HG02678 (cell line): ENCODE results near the gene NRSN2.
A peak's percentile ranks its signal among the peaks of the same experiment; 100 is the strongest.
"Not testable (repeated sequence)": the region's sequence is repeated elsewhere in the genome, so short reads cannot be mapped to it uniquely, and the experiment has no call there.

Experiments used
- ATAC-seq: cut with Tn5 transposase; IDR thresholded peaks from one replicate; pipeline ENCODE4 v1.9.1; 2021; ENCODE audit warnings: mild to moderate bottlenecking, moderate library complexity; ENCODE audit not compliant: unreplicated experiment

Gene NRSN2

DNA sequence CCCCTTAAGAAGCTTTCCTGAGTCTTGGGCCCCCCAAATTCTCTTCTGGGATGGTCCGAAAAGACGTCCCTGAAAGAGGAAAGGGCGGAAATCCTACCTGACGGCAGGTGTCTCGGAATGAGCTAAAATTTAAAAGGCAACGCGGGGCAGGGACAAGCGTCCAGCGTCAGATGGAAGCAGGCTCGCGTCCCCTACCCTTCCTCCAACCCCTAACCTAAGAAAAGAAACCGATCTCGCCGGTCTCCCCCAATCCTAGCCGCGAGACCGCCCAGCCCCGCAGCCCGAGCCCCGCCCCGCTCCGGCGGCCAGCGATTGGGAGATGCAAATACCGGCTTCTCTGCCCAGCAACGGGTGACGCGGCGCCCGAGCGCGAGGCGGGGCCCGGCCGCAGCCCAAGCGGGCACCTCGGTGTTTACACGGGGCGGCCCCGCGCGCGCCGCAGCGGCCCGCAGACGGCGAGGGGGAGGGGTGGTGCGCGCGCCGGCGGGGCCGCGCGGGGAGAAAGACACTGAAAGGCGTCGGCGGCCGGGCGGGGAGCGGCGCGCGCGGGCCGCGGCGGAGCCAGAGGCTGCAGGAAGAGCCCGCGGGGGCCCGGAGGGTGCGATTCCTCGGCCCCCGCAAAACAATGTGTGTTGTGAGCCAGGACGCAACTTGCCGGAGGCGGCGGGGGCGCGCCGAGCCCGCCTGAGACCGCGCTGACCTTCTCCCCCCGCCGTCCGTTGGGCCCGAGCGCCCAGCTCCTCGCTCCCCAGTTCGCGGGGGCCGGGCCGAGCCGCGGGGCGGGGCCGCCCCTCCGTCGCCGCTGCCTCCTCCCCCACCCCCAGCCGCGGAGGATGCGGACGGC, 21.6 kb upstream of the NRSN2 start, which contains the start of gene SOX12:
Gene SOX12 (plus strand): TSS at position 508 of the 844 bp plus-strand sequence. CDS start 373 bp downstream, outside the sequence.
- peak; percentile 77 for ATAC-seq

DNA sequence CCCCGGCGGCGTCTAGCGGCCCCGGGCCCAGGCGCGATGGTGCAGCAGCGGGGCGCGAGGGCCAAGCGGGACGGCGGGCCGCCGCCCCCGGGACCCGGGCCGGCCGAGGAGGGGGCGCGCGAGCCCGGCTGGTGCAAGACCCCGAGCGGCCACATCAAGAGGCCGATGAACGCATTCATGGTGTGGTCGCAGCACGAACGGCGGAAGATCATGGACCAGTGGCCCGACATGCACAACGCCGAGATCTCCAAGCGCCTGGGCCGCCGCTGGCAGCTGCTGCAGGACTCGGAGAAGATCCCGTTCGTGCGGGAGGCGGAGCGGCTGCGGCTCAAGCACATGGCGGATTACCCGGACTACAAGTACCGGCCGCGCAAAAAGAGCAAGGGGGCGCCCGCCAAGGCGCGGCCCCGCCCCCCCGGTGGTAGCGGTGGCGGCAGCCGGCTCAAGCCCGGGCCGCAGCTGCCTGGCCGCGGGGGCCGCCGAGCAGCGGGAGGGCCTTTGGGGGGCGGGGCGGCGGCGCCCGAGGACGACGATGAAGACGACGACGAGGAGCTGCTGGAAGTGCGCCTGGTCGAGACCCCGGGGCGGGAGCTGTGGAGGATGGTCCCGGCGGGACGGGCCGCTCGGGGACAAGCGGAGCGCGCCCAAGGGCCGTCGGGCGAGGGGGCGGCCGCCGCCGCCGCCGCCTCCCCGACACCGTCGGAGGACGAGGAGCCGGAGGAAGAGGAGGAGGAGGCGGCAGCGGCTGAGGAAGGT, 20.8 kb upstream of the NRSN2 start:
- no peak for ATAC-seq

DNA sequence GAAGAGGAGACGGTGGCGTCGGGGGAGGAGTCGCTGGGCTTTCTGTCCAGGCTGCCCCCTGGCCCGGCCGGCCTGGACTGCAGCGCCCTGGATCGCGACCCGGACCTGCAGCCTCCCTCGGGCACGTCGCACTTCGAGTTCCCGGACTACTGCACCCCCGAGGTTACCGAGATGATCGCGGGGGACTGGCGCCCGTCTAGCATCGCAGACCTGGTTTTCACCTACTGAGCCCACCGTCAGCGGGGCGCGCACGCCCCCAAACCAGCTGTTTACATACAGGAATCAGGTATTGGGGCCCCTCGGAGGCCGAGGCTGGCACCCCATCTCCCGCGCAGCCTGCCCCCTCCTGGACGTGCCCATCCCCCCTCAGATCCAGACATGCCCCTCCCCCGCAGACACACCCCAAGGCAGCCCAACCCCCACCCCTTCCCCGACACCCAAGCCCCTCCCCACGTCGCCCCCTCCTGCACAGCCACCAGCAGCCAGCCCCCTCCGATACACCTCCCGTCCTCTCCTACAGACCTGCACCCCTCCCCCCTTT, 20.2 kb upstream of the NRSN2 start:
- no peak for ATAC-seq

DNA sequence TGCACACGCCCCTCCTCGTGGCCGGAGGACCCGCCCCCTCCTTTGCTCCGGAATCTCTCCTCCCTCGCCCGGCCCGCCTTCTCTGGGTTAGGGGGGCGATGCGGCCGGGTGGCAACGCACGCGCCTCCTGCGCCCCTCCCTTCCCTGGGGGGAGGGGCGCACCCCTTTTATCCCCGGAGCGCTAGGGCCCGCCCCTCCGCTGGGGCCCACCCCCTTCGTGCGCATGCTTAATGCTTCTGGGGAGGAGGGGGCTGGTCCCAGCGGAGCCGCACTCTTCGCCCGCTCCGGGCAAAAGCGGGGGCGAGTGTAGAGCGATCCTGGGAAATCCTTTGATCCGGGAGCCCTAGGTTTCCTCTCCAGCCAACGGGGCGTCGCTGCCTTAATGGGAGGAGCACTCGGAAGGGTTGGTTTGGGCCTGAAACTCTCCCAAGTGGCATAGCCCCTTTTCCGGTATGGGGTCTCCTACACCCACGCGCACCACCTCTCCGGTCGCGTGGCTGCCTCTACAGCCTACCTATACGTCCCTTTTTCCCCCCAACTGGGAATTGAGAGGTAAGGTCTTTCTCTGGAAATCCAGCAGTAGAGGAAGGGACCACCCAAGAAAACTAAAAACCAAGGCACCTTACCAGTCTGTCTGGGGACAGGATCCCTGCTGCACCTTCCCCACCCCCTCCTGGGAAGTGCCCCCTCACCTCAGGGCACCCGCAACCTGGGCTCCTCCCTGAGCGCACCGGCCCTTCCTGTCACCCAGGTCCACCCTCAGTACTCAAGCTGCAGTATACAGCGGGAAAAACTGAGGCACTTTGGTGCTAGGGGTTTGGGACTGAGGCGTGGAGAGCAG, 19.5 kb upstream of the NRSN2 start:
- no peak for ATAC-seq

DNA sequence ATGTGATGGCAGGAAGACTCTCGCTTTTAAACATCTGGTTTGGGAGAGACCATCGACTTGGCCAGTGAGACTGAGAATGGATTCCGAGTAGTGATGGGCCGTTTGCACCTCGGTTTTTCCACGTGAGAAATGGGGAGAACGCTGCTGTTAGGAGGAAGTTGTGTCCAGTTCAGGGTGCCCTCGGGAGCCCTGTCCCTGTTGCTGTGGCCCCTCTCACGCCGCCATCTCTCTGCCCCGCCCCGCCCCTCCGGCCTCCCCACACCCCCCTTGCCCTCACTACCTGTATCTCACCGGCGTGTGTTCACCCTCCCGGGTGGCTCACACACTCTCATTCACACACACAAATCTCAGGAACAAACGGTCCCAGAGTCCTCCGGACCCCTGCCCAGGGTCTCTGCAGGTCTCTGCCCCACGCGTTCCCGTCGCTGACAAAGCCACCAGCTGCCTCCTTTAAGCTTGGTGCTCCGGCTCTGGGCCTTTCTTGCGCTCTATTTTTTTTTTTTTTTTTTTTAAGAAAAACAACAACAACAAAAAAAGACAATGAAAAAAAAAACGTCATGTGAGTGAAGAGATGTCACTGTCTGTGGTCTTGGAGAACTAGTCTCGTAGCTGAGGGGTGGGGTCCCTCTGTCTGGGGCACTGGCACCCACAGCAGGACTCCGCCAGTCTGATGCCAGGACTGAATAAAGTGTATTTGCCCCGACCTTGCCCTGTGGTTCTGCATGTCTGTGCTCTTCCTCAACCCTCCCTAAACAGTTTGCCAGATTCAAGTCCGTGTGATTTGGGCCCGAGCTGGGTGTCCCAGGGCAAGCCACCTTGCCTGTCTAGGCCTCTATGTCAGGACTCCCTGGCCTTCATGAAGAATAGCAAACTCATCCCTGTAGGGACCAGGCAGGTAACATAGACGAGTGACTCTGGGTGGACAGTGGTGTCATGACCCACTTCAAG, 18.6 kb upstream of the NRSN2 start:
- ATAC-seq = no peak

DNA sequence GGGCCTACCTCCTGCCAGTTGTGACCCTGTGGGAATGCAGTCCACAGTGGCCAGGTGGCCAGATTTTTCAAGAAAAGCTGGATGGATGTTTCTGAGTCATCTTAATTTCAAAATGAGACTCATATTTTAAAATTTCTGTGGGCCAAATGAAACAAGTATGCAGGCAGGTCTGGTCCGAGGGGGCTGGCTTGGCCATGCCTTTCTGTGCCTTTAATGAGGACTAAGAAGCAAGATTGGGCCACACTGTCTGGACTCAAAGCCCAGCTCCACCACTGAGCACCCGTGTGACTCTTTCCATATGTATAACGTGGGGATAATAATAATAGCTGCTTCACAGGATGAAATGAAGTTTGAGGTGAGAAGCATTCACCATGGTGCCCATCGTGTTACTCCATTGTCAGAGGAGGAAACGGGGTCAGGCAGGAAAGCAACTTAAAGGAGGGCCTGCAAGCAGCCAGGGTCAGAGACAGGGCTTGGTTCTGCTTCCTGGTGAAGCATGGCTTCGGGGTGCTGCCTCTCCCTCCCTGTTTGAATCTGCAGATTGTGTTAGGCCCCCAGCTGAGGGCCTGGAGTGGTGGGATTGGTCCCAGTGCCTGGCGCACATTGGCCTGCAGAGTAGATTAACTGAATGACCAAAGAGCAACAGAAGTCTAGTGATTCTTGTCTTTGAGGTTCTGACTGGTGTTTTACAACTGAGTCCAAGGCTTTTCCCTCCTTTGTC, 17.8 kb upstream of the NRSN2 start:
- ATAC-seq = no peak

DNA sequence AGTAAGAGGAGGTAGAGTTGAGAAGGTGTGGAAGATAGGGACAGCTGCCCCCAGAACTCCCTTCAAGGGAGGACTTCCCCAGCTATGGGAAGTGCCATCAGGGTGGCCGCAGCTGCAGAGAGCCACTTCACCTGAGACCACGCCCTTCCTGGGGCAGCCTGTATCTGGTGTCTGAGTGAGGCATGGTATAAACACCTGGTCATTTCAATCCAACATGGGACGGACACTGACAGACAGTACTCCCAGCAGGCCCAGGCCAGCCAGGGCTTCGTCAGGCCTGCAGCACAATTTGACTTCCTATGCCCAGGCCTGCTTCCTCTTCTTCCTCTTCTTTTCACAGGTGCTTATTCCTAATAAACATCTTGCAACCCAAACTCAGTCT, 17.1 kb upstream of the NRSN2 start:
- ATAC-seq = no peak

DNA sequence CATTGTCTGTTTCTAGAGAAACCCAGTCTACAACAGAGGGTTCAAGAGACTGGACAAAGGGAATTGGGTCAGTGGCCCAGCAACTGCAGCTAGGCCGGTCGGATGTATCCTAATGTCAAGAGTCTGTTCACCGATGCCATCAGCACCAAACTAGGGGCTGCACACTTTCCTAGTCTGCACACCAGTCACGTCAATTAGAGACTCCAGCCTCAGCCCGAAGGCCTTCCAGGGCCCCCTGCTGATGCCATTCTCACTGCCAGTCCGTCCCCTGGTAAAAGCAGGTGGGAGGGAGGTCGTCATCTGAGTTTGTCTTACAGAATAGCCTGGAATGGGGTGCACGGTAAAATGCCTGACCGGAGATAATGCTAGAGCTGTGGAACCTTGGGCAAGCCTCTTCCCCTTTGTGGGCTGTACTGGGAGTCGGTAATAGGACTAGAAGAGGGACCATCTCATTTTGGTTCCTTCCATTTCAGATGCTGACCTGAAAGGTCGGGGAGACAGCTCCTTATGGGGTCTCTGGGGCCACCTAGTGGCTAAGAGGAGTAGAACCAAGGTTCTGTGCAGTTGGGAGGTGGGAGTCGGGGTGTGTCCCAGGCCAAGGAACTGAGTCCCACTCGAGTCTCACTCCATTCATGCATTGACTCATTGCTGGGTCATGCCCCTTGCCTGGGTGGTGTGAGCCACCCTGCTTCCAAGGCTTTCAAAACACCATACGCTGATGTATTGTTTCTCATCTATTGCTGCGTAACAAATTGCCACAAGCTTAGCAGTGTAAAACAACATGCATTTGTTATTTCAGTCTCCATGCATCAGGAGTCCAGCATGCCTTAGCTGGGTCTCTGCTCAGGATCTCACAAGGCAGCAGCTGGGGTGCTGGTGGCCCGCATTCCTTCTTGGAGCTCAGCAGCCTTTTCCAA, 16.4 kb upstream of the NRSN2 start:
- peak; percentile 38 for ATAC-seq

DNA sequence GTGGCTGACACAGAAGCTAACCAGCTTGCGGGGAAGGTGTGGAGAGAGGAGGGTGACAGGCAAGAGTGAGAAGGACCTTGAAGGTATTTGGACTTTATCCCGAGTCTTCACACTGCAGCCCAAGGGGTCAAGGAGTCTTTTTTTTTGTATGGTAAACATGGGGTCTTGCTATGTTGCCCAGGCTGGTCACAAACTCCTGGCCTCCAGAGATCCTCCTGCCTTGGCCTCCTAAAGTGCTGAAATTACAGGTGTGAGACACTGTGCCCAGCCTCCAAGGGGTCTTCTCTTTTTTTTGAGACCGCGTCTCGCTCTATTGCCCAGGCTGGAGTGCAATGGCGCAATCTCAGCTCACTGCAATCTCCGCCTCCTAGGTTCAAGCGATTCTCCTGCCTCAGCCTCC, 12.3 kb upstream of the NRSN2 start:
- no peak for ATAC-seq

DNA sequence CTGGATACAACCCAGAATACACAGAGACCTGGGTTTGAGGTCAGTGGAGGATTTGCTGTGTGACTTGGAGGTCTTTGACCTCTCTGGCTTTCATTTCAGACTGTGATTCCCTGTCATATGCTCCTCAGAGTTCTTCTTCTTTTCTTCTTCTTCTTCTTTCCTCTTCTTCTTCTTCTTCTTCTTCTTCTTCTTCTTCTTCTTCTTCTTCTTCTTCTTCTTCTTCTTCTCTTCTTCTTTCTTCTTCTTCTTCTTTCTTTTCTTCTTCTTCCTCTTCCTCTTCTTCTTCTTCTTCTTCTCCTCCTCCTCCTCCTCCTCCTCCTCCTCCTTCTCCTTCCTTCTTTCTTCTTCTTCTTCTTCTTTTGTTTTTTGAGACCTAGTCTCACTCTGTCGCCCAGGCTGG, 10.9 kb upstream of the NRSN2 start:
- not testable (repeated sequence) for ATAC-seq

DNA sequence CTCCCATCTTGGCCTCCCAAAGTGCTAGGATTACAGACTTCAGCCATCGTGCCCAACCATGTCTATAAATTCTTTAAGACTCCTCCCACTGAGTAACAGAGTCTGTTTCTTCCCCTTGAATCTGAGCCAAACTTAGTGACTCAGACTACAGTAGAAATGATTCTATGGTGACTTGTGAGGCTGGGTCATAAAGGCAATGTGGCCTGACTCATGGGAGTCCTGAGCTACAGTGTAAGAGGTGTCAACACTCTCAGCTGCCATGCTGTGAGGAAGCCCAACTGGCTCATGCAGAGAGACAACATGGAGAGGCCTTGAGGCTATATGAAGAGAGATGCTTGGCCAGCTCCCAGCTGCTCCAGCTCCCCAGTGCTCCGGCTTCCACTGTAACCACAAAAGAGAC, 5.2 kb upstream of the NRSN2 start:
- no peak for ATAC-seq

DNA sequence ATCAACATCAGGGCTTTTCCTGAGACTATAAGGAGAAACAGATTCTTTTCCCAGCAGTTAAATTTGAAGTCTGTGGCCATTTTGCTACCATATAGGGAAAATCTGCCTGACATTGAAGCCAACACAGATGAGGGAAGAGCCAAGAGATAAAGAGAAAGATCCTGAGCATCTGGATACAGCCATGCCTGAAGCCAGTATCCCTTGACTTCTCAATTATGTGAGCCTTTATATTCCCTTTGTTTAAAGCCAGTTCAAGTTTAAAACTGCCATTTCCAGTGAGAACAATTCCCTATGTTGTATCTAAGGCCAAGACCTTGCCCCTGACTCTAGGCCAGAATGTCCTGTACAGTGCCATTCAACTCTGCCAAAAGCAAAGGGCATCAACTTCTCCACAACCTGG, 3.8 kb upstream of the NRSN2 start:
- no peak for ATAC-seq

DNA sequence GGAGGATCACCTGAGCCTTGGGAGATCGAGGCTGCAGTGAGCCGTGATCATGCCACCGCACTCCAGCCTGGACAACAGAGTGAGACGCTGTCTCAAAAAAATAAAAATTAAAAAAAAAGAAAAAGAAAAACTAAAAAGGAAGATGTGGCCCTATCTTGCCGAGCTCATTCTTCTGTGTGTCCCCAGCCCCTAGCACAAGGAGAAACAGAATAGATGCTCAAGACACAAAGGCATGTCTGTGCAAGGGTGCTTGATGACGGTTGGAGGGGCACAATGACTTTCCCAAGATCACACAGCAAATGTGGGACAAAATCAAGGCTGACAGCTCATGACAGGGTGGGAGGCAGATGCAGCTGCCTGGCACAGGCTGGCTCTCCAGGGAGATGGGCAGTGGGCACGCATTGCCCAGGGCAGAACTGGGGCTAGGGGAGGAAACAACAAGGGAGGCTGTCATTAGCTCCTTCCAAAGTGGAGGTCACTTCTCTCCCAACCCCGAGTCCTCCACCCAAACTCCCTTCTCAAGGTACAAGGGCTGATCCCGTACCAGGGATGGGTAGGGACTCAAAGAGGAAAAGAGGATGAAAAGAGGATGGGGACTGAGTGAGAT, 775 bp upstream of the NRSN2 start:
- ATAC-seq = no peak

DNA sequence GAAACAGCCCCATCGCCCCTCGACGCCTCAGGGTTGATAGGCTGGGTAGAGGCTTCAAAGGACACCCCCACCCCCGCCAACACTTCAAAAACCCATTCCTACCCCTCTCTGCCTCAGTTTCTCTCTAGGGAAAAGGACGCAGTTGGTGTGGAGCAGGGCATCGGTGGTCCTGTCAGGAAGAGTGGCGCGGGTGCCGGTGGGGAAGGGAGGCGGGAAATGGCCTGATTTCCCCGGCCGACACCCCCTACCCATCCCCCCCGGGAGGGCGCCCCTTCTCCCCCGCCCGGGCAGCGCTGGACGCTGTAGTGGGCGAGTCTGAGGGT, 367 bp downstream of the NRSN2 start:
- ATAC-seq = peak; percentile 3

DNA sequence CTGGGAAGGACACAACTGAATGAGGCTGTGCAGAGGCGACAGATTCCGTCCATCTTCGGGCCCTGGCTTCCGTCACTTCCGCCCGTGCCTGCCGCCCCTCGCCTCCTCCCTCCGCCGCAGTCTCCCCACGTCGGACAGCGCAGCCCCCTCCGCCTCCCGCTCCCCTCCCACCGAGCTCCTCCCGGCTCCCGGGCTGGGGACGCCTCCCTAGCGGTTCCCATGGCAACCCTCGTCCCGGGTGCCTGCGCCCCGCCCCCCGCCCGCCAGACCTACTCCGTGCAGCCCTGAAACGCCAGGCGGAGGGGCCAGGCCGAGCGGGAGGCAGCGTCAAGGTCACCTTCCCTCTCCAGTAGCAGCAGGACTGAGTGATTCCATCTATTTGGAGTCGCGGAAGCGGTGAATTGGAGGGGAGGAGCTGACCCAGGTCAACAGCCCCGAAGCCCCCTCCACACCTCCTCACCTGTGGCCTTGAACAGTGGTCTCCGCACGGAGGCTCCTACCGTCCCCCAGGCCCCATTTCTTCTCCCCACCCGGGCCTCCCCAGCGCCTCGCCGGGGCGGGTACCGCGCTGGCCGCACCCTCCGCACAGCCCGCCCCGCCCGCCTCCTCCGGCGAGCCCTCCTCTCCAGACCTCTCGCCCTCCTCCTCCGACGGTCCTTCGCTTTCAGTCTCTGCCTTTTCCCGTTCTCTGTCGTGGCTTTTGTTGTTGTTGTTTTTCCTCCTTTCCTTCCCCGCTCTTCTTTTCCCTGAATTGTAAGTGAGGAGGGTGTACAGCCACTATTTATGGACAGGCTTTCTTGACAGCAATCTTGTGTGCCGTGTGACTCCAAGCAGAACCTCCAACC, 951 bp downstream of the NRSN2 start:
- ATAC-seq = peak; percentile 77

DNA sequence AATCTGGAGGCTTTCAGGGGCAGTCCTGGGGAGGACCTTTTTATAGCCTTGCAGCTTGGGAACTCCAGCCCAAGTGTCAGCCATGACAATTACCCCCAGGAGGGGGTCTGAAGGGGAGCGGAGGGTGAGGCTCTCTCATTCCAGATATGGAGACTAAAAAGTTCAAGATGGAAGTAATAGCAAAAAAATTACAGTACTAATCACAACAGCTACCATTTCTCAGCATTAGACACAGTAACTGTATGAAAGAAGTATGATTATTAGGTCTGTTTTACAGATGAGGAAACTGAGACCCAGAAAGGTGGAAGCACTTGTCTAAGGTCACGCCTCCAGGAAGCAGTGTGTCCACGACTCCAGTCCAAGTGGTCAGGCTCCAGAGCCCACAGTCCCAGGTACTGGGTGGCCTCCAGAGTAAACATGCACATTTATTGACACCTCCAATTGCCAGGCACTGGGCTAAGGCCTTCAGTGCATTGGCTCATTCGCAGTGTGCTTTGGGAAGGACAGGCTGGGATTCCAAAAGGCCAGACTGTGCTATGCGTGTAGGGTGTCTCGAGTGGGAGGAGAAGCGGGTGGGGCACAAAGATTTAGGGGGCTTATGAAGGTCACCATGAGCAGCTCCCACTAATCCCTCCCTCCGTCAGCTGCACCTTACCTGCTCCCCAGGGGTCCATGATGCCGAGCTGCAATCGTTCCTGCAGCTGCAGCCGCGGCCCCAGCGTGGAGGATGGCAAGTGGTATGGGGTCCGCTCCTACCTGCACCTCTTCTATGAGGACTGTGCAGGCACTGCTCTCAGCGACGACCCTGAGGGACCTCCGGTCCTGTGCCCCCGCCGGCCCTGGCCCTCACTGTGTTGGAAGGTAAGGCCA, 2.3 kb downstream of the NRSN2 start:
- ATAC-seq = no peak
